HepG2 (cell line): ENCODE data around the gene KDM6B.

Experiments
- BRCA1 ChIP-seq: sonication (generic); formaldehyde crosslinking; IDR thresholded peaks from 2 replicates; pipeline ENCODE4 v1.4.0; 2020; ENCODE audit warnings: missing genetic modification reagents
- CC2D1A ChIP-seq: sonication (generic); formaldehyde crosslinking; IDR thresholded peaks from 2 replicates; pipeline ENCODE4 v1.8.1; 2023; ENCODE audit warnings: mild to moderate bottlenecking, missing genetic modification reagents
- HDAC6 ChIP-seq: fragments of 200-600 bp; sonication (generic); IDR thresholded peaks from 2 replicates; pipeline ENCODE4 v1.7.0; 2017; ENCODE audit warnings: mild to moderate bottlenecking, antibody characterized with exemption, low read length, low read depth
- MAZ ChIP-seq, 2 experiments: sonication (generic) in 1 of 2; formaldehyde crosslinking in 1 of 2; IDR thresholded peaks; 2 replicates each; pipeline versions ENCODE4 v1.5.0 to v1.6.1; 2012 to 2020; ENCODE audit warnings: low read depth in 2 of 2, mild to moderate bottlenecking in 2 of 2, borderline replicate concordance in 1 of 2, improper control_type of control experiment in 1 of 2, low read length in 1 of 2, missing genetic modification reagents in 1 of 2, moderate library complexity in 1 of 2
- MEIS2 ChIP-seq: sonication (generic); formaldehyde crosslinking; IDR thresholded peaks from 2 replicates; pipeline ENCODE4 v1.9.0; 2021; ENCODE audit warnings: mild to moderate bottlenecking, missing genetic modification reagents
- ZNF549 ChIP-seq: sonication (generic); formaldehyde crosslinking; IDR thresholded peaks from 2 replicates; pipeline ENCODE4 v1.5.0; 2020; ENCODE audit warnings: missing genetic modification reagents
- TF ChIP-seq, protein P1 (sequence below): sonication (generic); formaldehyde crosslinking; IDR thresholded peaks from 2 replicates; pipeline ENCODE4 v1.4.0; 2020; ENCODE audit warnings: missing genetic modification reagents, mild to moderate bottlenecking, borderline replicate concordance
- TF ChIP-seq, protein P2 (sequence below): sonication (generic); formaldehyde crosslinking; IDR thresholded peaks from 2 replicates; pipeline ENCODE4 v1.5.0; 2020; ENCODE audit warnings: mild to moderate bottlenecking, missing genetic modification reagents, moderate library complexity

DNA sequence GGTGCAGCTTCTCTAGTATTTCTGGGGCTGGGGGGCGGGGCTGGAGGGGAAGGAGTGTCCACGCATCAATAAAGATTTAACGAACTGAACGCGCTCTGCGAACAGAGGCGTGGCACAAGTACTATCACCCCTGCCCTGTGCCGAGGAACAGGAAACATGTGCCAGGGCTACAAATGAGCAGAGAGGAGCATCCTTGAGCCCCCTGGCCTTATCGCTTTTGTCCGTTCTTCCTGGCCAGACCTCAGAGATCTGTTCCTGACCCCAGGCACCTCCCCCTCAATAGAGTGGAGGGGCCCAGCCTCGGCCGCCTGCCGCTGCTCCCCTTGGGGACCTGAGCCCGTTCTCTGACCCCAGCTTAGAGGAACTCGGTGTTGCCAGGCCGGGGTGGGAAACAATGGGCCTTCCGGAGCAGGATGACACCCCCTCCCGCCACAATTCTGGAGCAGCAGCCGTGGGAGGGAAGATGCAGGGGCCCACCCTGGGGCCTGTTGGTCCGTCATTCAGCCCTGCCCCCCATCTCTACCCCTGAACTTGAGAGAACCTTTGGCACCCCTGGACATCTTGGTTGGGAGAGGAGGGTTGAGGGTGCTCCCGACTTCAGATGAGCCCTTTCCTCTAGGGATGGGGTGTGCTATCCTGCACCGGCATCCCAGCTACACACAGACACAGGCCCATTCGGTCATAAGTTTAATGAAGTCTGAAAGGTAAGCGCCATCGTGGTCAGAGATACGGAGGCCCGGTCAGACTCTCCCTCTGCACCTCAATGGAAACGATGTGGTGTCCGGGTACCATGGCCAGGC, 22.2 kb downstream of the KDM6B start:
- TF ChIP-seq CC2D1A (no peak), ZNF549 (CRISPR knock-in tag) (no peak), HDAC6 (no peak), BRCA1 (no peak), MAZ (IDR thresholded peaks at IDR 0.05; ENCODE audit: borderline replicate concordance, low read depth, low read length) (no peak), MAZ (CRISPR knock-in tag; IDR thresholded peaks at IDR 0.05; ENCODE audit: low read depth) (no peak), MEIS2 (CRISPR knock-in tag) (no peak)
- TF ChIP-seq, protein P1, sequence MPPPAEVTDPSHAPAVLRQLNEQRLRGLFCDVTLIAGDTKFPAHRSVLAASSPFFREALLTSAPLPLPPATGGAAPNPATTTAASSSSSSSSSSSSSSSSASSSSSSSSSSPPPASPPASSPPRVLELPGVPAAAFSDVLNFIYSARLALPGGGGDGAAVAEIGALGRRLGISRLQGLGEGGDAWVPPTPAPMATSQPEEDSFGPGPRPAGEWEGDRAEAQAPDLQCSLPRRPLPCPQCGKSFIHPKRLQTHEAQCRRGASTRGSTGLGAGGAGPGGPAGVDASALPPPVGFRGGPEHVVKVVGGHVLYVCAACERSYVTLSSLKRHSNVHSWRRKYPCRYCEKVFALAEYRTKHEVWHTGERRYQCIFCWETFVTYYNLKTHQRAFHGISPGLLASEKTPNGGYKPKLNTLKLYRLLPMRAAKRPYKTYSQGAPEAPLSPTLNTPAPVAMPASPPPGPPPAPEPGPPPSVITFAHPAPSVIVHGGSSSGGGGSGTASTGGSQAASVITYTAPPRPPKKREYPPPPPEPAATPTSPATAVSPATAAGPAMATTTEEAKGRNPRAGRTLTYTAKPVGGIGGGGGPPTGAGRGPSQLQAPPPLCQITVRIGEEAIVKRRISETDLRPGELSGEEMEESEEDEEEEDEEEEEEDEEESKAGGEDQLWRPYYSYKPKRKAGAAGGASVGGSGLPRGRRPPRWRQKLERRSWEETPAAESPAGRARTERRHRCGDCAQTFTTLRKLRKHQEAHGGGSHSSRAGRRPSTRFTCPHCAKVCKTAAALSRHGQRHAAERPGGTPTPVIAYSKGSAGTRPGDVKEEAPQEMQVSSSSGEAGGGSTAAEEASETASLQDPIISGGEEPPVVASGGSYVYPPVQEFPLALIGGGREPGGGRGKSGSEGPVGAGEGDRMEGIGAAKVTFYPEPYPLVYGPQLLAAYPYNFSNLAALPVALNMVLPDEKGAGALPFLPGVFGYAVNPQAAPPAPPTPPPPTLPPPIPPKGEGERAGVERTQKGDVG, result no peak
- TF ChIP-seq, protein P2, sequence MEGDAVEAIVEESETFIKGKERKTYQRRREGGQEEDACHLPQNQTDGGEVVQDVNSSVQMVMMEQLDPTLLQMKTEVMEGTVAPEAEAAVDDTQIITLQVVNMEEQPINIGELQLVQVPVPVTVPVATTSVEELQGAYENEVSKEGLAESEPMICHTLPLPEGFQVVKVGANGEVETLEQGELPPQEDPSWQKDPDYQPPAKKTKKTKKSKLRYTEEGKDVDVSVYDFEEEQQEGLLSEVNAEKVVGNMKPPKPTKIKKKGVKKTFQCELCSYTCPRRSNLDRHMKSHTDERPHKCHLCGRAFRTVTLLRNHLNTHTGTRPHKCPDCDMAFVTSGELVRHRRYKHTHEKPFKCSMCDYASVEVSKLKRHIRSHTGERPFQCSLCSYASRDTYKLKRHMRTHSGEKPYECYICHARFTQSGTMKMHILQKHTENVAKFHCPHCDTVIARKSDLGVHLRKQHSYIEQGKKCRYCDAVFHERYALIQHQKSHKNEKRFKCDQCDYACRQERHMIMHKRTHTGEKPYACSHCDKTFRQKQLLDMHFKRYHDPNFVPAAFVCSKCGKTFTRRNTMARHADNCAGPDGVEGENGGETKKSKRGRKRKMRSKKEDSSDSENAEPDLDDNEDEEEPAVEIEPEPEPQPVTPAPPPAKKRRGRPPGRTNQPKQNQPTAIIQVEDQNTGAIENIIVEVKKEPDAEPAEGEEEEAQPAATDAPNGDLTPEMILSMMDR (CRISPR knock-in tag), result no peak
